NB4 (cell line): ENCODE data around the gene SOCS7.

ENCODE experiments used
- DNase-seq: peaks from one replicate; pipeline ENCODE4 v3.0.0; 2010; ENCODE audit warnings: low read depth
- H3K4me3 ChIP-seq: one replicate; pipeline ENCODE4 v1.5.1; 2011; ENCODE audit warnings: mild to moderate bottlenecking, low read depth, low read length, moderate library complexity
- CTCF ChIP-seq: IDR thresholded peaks from one replicate; pipeline ENCODE4 v1.5.1; 2012; ENCODE audit warnings: low read depth, low read length
- MAX ChIP-seq: IDR thresholded peaks from 2 replicates; pipeline ENCODE4 v1.6.1; 2011; ENCODE audit warnings: low read depth, low read length
- MYC ChIP-seq: IDR thresholded peaks from 2 replicates; pipeline ENCODE4 v1.6.1; 2011; ENCODE audit warnings: low read depth, low read length
- POLR2A ChIP-seq: IDR thresholded peaks from 2 replicates; pipeline ENCODE4 v1.6.1; 2011; ENCODE audit warnings: mild to moderate bottlenecking; ENCODE audit not compliant: insufficient read length; ENCODE audit errors: extremely low read depth

Gene SOCS7

GRCh38 chr17:38418062-38418692 lies 66.5 kb downstream of the SOCS7 start:
- no peak overlapping the region for H3K4me3 ChIP-seq
- TF ChIP-seq CTCF (no peak), POLR2A (no peak), MYC (no peak), MAX (no peak)
- DNase-seq, result no peak

GRCh38 chr17:38418693-38419507 lies 67.3 kb downstream of the SOCS7 start:
- DNase-seq, result no peak
- TF ChIP-seq MAX, result no peak
- TF ChIP-seq MYC, result no peak
- no peak for TF ChIP-seq CTCF
- no peak for TF ChIP-seq POLR2A
- H3K4me3 ChIP-seq, result no peak overlapping the region

- H3K4me3 ChIP-seq, result no peak overlapping the region
- no peak for DNase-seq
- TF ChIP-seq CTCF (no peak), MYC (no peak), POLR2A (no peak), MAX (no peak)
Observed at GRCh38 chr17:38419508-38419981, 67.9 kb downstream of the SOCS7 start.

DNA sequence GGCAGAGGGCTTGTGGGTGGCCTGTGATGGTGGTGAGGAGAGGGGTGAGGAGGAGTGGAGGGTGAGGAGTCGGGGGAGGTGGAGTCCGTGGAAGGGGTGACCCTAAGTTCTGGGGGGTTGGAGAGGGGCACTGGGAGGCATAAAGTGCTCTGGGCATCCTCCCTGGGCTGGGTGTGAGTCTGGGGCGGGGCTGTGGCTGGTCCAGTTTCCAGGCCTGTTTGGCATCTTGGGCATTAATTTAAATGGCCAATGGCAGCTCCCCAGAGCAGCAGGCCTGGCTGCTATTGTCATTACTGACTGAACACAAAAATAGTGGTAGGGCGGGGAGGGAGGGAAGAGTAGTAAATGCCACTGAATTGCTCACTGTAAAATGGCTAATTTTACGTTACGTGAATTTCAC lies 68.9 kb downstream of the SOCS7 start:
- no peak for DNase-seq
- TF ChIP-seq MYC (no peak), POLR2A (no peak), CTCF (no peak), MAX (no peak)
- no peak overlapping the region for H3K4me3 ChIP-seq

- no peak for TF ChIP-seq MYC
- TF ChIP-seq POLR2A, result no peak
- no peak for TF ChIP-seq MAX
- no peak for TF ChIP-seq CTCF
- DNase-seq, result no peak
- H3K4me3 ChIP-seq, result no peak overlapping the region
Observed at GRCh38 chr17:38421171-38421841, 69.7 kb downstream of the SOCS7 start.
